K562 (cell line): ENCODE measurements around the gene MBNL2. TPM values are rescaled to one million over a fixed set of nuclear protein-coding genes. Genes with fewer than 3 reads are reported as not detected.

Experiments
- BCLAF1 ChIP-seq, 2 experiments: fragments of 450-650 bp in 1 of 2; IDR thresholded peaks; 2 replicates each; pipeline ENCODE4 v1.6.1; 2011 to 2017; ENCODE audit warnings: low read depth in 2 of 2, antibody characterized with exemption in 1 of 2, borderline replicate concordance in 1 of 2, low read length in 1 of 2, mild to moderate bottlenecking in 1 of 2, mixed read lengths in 1 of 2; ENCODE audit not compliant: control insufficient read depth in 1 of 2
- CBX8 ChIP-seq: fragments of 200-600 bp; sonication (generic); IDR thresholded peaks from 2 replicates; pipeline ENCODE4 v1.6.1; 2012; ENCODE audit warnings: borderline replicate concordance, mixed run types, low read depth, mild to moderate bottlenecking, moderate library complexity, mixed read lengths, low read length, control low read depth, inconsistent platforms; ENCODE audit not compliant: poor library complexity, severe bottlenecking; ENCODE audit errors: extremely low read depth
- CREB3 ChIP-seq: fragments of 450-650 bp; conservative IDR thresholded peaks from 2 replicates; pipeline ENCODE4 v1.6.1; 2016; ENCODE audit warnings: missing genetic modification characterization, low read depth, mild to moderate bottlenecking, missing compliant biosample characterization, moderate library complexity
- ETV1 ChIP-seq: fragments of 450-650 bp; conservative IDR thresholded peaks from 2 replicates; pipeline ENCODE4 v1.6.1; 2016; ENCODE audit warnings: missing genetic modification characterization, control low read depth, low read depth, missing compliant biosample characterization
- FOXM1 ChIP-seq, 2 experiments: fragments of 450-650 bp in 1 of 2; sonication (generic) in 1 of 2; formaldehyde crosslinking in 1 of 2; IDR thresholded peaks; 2 replicates each; pipeline versions ENCODE4 v1.6.1 to v1.9.0; 2017 to 2022; ENCODE audit warnings: low read depth in 2 of 2, mild to moderate bottlenecking in 2 of 2, missing genetic modification reagents in 1 of 2, moderate library complexity in 1 of 2
- L3MBTL2 ChIP-seq: fragments of 450-650 bp; IDR thresholded peaks from 2 replicates; pipeline ENCODE4 v1.6.1; 2016; ENCODE audit warnings: mild to moderate bottlenecking, moderate library complexity
- MECOM ChIP-seq: fragments of 250-450 bp; sonication (Bioruptor Pico); IDR thresholded peaks from 2 replicates; pipeline ENCODE4 v1.8.0; 2022; ENCODE audit warnings: inconsistent platforms
- NFE2 ChIP-seq: IDR thresholded peaks from 2 replicates; pipeline ENCODE4 v1.6.1; 2014; ENCODE audit warnings: antibody characterized with exemption, low read depth
- PHTF2 ChIP-seq: fragments of 250-450 bp; sonication (Bioruptor Pico); IDR thresholded peaks from 2 replicates; pipeline ENCODE4 v1.5.0; 2021; ENCODE audit warnings: mild to moderate bottlenecking
- SETDB1 ChIP-seq: IDR thresholded peaks from one replicate; pipeline ENCODE4 v1.6.1; 2012; ENCODE audit warnings: low read length, control low read depth, inconsistent platforms
- ZMIZ1 ChIP-seq, 2 experiments: fragments of 150-350 bp in 1 of 2; IDR thresholded peaks; 2 replicates each; pipeline ENCODE4 v1.6.1; 2012 to 2016; ENCODE audit warnings: low read depth in 2 of 2, low read length in 2 of 2, mild to moderate bottlenecking in 1 of 2, moderate library complexity in 1 of 2
- ZNF41 ChIP-seq: fragments of 250-450 bp; sonication (Bioruptor Pico); conservative IDR thresholded peaks from 2 replicates; pipeline ENCODE4 v1.4.0; 2020; ENCODE audit warnings: mild to moderate bottlenecking
- ZNF589 ChIP-seq: fragments of 200-800 bp; sonication (Bioruptor generic); IDR thresholded peaks from 2 replicates; pipeline ENCODE4 v1.6.1; 2016; ENCODE audit warnings: low read depth, missing genetic modification characterization, missing compliant biosample characterization
- ZNF717 ChIP-seq: fragments of 250-450 bp; sonication (Bioruptor Pico); IDR thresholded peaks from 2 replicates; pipeline ENCODE4 v1.5.0; 2021
- ZNF740 ChIP-seq, 3 experiments: fragments of 200-800 bp in 1 of 3; sonication (Bioruptor generic) in 1 of 3; sonication (generic) in 1 of 3; formaldehyde crosslinking in 1 of 3; IDR thresholded peaks; 2 replicates each; pipeline versions ENCODE4 v1.6.1 to v1.8.0; 2016 to 2022; ENCODE audit warnings: mild to moderate bottlenecking in 2 of 3, missing compliant biosample characterization in 2 of 3, missing genetic modification characterization in 2 of 3, missing genetic modification reagents in 1 of 3
- polyA plus RNA-seq, 8 experiments: library from polyadenylated mRNA; depleted of rRNA in 4 of 8; stranded (reverse) in 5 of 8; unstranded in 3 of 8; fragments of >200 nt; fragmentation: Nextera tagmentation in 2 of 8; fragmentation: Illumina TruSeq in 1 of 8; extraction: Ambion mirVana in 2 of 8; extraction: Trizol in 1 of 8; gene quantifications; 2 replicates each; pipeline versions ENCODE4 v1.2.1 to v1.2.3, GENCODE V29; 2011 to 2014; ENCODE audit warnings: inconsistent platforms in 1 of 8, missing spikeins in 1 of 8
- total RNA-seq, 7 experiments: library from RNA; depleted of rRNA in 6 of 7; stranded (reverse); fragments of >200 nt in 6 of 7; fragmentation: Illumina TruSeq in 2 of 7; extraction: Trizol in 2 of 7; gene quantifications; 2 replicates each; pipeline versions ENCODE4 v1.2.1 to v1.2.3, GENCODE V29; 2011 to 2021; ENCODE audit warnings: low replicate concordance in 1 of 7

Gene MBNL2
- total and polyA plus RNA-seq, 9 of the 15 experiments (the other 6 are each of a cell fraction or from before 2014, with no cell fraction given) = 7.0 to 24.8 (median 13.8) TPM

- TF ChIP-seq ZMIZ1 (IDR thresholded peaks at IDR 0.05; ENCODE audit: low read depth in 2 of 2, low read length in 2 of 2) (peak in 1 of 2 experiments; percentile 78; a peak in 1 of 4 replicates), ZNF589 (peak; percentile 88), FOXM1 (IDR thresholded peaks at IDR 0.05; ENCODE audit: low read depth) (peak; percentile 88), FOXM1 (CRISPR knock-in tag; IDR thresholded peaks at IDR 0.05; ENCODE audit: low read depth) (no peak), NFE2 (peak; percentile 19; the same call in 1 of the 2 replicates), ETV1 (tag) (peak; percentile 43), PHTF2 (CRISPR knock-in tag) (no peak), CREB3 (tag) (0 out of 2 replicates have a peak, but pooled peaks have one; percentile 27), SETDB1 (no peak), MECOM (CRISPR knock-in tag) (no peak), CBX8 (no peak), ZNF740 (CRISPR knock-in tag; IDR thresholded peaks at IDR 0.05) (no peak), ZNF740 (tag; IDR thresholded peaks at IDR 0.05) (0 out of 4 replicates have a peak, but pooled peaks of 1 of the 2 experiments have one; percentile 0), BCLAF1 (IDR thresholded peaks at IDR 0.05; ENCODE audit: borderline replicate concordance in 1 of 2, control insufficient read depth in 1 of 2, low read depth in 2 of 2, low read length in 1 of 2) (no peak), ZNF41 (no peak), L3MBTL2 (peak; percentile 72), ZNF717 (no peak)
Observed at GRCh38 chr13:97259798-97260714, 37.9 kb downstream of the MBNL2 start (continued).
